NCI-H1930 (cell line): ENCODE results near the gene MTHFD1.
A peak's percentile ranks its signal among the peaks of the same experiment; 100 is the strongest.
"Not testable (repeated sequence)": the region's sequence is repeated elsewhere in the genome, so short reads cannot be mapped to it uniquely, and the experiment has no call there.

Experiments used
- DNase-seq, 2 experiments: peaks; one replicate each; lab custom pipeline; 2025; lab: John Stamatoyannopoulos, UW

The MTHFD1 gene

DNA sequence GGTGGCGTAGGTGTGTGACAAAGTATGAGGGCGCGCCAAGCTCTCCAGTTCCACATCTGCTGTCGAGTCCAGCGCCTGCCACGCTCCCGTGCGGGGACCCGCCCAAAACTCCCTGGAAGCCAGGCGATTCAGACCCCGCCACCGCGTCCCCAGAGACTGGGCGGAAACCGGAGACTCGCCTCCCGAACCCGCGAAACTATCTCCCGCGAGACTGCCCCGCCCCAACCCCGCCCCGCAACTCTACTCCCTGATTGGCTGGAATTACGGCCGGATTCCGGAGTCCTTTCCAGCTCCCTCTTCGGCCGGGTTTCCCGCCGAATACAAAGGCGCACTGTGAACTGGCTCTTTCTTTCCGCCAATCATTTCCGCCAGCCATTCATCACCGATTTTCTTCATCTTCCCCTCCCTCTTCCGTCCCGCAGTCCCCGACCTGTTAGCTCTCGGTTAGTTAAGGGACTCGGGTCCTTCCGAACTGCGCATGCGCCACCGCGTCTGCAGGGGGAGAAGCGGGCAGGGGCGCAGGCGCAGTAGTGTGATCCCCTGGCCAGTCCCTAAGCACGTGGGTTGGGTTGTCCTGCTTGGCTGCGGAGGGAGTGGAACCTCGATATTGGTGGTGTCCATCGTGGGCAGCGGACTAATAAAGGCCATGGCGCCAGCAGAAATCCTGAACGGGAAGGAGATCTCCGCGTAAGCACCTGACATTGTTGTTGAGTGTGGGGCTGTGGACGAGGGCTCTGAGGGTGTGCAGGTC lies at the start of gene MTHFD1:
Gene MTHFD1, plus strand, starts transcription at position 572 of the 751 bp plus-strand sequence. Its CDS starts 75 bp downstream, at position 647.
- peak; percentile 98 to 100 for DNase-seq

DNA sequence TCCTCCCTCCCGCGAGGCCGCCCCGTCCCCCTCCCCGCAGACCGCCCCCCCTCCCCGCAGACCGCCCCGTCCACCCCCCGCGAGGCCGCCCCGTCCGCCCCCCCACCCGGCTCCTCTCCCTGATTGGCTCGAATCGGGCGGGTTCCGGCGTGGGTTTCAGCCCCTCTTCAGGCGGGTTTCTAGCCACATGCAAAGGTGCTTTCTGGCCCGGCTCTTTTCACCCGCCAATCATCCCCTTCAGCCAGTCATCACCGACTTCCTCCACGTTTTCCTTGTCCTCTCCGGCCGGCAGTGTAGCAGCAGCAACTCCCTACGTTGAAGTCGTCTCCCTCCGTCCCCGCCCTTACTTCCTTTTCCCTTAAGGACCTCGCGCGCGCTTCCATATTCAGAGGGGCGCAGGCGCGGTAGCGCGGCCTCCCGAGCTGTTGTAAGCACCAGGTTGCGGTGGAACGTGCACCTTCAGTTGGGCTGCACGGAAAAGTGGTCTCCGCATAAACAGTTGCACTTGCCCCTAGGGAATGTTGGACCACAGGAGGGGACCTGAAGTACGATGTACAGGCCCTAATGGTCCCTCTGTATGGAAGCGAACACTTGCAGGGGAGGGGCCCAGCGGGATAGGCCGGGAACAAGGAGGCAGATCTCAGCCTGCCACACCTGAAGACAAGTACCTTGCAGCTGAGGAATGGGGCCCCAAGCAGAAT lies 49.4 kb upstream of the MTHFD1 start:
- DNase-seq = peak; percentile 93 to 96

DNA sequence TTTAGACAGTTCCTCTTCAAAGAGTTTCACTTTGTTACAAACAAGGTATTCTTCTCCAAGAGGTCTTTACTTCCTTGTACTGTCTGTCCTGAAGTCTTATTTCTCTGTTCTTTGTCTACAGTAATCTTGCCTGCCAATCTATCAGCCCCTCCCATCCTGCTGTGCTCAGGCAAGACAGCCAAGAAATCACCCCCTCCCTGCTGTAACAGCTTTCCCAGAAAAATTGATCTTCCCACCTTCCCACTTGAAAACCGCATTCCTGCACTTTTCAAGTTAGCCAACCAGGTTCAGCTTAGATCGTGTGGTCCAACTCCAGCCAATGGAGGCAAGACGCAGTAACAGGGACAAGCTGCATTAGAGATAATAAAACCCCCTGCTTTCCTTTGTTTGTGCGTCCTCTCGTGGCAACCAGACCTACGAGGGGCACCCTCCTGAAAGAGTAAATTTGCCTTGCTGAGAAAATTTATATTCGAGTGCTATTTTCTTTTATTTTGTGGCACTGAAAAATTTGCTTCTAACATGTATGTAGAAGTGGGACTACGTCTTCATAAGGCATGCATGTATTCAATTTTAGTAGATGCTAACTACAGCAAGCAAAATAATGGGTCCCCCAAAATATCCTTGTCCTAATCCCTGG lies 47.5 kb upstream of the MTHFD1 start:
- DNase-seq = no peak

DNA sequence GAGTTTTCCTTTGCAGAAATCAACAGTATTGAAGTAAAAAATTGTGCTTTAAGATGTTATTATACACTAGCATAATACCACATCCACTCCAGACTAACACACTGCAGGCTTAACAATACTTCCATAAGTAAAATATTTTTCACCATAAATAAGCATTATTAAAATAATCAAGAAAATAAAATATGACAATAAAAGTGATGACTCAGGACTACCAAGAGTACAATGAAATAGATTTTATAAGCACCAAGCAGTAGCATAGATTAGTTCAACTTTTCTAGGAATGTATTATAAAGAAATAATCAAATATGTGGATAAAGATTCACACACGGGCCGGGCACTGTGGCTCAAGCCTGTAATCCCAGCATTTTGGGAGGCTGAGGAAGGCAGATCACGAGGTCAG lies 40.4 kb upstream of the MTHFD1 start:
- no peak for DNase-seq

DNA sequence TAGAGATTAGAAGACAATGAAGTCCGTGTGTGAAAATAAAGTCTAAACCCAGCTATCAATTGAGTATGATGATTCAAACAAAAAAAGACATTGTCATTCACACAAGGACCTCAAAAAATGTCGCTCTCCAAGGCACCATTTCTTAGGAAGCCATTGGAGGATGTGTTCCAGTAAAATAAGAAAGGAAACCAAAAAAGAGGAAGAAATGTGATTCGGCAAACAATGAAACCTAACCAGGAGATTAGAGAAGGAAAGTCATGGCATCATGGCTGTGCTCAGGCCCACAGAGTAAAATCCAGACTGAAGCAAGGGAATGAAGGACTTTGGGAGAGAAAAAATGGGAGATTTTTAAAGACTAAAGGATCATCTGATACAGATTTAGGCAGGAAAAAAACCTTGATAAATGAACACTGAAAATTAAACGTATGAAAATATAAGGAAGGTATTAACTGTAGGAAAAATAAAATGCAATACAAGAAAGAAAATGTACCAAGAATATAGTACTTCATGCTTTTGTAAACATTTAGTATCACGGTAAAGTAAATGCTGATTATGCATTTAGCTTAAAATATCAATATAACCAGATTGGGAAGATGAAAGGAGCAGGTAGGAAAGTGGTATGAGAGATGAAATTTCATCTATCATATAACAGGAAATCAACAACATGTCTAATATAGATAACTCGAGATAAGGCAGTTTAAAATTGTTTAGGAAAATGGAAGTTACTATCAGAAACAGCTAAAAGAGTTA lies 38.2 kb upstream of the MTHFD1 start:
- DNase-seq = no peak

DNA sequence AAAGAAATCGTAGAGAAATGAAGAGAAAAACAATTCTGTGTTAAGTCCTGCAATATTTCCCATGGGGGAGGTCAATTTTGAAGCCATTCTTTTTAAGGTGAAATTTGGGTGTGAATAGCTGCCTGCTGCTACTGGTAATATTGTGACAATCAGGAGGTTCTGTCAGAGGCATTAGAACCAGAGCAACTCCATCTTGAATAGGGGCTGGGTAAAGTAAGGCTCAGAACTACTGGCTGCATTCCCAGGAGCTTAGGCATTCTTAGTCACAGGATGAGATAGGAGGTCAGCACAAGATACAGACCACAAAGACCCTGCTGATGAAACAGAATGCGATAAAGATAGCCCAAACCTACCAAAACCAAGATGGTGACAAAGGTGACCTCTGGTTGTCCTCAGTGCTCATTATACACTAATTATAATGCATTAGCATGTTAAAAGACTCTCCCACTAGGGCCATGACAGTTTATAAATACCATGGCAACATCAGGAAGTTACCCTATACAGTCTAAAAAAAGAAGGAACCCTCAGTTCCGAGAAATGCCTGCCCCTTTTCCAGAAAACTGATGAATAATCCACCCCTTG lies 24.8 kb upstream of the MTHFD1 start:
- DNase-seq = no peak

DNA sequence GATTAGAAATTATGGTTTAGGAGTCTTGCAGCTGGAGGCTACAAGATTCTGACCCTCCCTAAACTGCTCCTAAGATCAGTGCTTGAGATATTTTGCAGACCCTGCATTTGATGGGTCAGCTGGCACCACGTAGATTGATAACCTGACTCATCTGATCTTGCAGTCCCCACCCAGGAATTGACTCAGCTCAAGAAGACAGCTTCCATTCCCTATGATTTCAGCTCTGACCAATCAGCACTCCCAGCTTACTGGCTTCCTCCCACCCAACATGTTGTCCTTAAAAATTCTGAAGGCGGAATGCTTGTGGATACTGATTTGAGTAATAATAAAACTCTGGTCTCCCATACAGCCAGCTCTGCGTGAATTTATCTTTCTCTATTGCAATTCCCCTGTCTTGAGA lies 23.2 kb upstream of the MTHFD1 start:
- DNase-seq = no peak

DNA sequence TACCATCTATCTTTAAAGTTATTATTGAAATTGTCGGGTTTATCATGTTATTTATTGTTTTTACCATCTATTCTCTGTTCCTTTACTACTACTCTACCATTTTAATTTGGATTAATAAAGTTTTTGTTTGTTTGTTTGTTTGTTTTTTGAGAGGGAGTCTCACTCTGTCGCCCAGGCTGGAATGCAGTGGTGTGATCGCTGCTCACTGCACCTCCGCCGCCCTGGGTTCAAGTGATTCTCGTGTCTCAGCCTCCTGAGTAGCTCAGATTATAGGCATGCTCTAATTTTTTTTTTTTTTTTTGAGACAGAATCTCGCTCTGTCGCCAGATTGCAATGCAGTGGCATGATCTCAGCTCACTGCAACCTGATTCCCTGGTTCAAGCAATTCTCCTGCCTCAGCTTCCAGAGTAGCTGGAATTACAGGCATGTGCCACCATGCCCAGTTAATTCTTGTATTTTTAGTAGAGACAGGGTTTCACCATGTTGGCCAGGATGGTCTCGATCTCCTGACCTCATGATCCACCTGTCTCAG lies 22.7 kb upstream of the MTHFD1 start:
- not testable (repeated sequence) for DNase-seq

DNA sequence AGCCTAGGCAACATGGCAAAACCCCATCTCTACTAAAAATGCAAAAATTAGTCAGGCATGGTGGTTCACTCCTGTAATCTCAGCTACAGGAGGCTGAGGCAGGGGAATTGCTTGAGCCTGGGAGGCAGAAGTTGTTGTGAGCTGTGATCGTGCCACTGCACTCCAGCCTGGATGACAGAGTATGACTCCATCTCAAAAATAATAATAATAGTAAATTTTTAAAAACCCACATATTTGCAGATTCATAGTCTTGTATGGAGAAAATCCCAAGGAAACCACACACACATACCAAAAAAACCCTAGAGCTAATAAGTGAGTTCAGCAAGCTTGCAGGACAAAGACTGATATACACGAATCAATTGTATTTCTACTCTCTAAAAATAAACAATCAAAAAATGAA lies 19.0 kb upstream of the MTHFD1 start:
- DNase-seq = no peak

DNA sequence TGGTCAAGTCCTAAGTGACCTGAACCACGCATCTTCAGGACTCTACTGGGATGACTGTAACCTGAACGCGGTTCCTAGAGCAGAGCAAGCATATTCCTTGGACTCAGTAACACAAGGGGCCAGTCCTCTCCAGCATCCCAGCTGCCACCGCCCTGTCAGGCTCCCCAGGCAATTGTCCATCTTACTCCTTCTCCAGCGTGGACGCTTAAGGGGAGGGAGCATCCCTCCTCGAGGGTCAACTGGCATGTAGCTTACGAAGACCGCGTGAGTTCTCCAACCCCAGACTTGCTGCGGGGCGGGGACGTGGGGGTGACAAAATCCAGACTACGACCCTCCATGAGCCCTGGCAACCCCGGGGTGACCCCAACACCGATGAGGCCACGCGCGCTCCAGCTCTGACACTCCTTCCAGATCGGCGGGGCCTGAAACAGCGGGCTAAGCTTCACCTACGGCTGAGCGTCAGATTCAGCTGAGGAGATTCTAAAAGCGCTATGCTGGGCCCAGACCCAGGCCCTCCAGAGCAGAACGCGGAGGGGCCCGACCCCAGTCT lies 846 bp upstream of the MTHFD1 start:
- DNase-seq = no peak

DNA sequence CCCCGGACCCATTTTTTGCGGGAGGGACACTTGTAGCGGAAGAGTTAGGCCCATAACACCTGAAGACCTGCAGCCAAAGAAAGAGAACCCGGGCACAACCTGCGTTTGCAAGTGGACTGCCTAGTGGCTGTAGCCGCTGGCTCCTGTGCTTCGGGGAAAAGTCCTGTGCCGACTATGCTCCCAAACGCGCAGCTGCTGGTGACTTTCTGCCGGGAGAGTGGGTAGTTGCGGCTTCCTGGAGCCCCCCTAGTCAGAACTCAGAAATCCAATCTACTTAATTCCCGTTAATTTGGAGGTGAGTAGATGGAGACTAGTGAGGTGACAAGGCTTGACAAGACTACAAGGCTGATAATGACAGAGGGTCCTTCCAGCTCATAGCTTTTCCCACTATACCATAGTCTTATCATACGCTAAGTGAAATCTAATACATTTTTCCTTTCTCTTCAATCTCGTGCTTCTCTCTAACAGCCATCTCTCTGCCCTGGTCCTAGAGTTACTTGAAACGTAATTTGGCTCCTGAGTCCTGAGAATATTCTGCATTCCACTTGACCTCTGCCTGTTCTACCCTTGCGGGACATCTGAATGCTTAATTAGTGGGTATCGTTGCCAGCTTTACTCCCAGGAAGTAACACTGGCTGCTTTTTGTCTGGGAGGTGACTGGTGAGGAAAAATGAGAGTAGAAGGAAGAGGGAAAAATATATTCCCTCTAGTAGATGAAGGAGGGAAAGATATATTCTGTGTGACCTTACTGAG lies 556 bp downstream of the MTHFD1 start:
- DNase-seq = peak in 1 of 2 experiments; percentile 21

DNA sequence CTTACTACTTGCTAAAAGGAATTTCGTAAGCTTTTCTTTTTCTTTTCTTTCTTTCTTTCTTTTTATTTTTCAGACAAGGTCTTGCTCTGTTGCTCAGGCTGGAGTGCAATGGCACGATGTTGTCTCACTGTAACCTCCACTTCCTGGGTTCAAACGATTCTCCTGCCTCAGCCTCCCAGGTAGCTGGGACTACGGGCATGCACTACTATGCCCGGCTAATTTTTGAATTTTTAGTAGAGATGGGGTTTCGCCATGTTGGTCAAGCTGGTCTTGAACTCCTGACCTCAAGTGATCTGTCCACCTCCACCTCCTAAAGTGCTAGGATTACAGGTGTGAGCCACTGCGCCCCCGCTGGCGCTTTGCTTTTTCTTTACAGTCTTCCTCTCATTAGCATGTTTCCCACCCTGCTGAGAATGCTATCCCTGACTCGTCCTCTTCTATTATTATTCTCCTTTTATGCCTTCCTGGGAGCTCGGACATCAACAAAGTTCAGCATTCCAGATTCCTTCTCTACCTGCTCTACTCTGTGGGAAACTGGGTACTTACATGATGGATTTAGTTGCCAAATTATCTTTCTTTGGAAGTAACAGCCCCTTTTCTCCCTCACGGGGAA lies 3.1 kb downstream of the MTHFD1 start:
- no peak for DNase-seq

DNA sequence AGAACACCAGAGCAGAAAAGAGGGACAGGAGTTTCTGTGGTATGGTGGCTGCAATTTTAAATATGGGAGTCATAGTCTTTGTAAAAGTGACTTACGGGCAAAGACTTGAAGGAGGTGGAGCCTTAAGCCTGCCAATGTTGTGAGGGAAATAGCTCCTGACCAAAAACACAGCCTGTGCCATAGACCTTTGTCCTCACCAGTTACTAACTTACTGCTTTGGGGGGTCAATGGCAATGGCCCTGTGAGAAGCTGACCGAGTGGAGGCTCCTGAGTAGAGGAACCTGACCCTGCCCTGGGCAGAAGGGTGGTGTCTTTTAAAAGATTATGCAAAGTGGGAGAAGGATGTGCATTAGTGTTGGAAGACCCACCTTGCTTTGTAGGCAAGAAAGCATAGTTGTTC lies 3.8 kb downstream of the MTHFD1 start:
- no peak for DNase-seq

DNA sequence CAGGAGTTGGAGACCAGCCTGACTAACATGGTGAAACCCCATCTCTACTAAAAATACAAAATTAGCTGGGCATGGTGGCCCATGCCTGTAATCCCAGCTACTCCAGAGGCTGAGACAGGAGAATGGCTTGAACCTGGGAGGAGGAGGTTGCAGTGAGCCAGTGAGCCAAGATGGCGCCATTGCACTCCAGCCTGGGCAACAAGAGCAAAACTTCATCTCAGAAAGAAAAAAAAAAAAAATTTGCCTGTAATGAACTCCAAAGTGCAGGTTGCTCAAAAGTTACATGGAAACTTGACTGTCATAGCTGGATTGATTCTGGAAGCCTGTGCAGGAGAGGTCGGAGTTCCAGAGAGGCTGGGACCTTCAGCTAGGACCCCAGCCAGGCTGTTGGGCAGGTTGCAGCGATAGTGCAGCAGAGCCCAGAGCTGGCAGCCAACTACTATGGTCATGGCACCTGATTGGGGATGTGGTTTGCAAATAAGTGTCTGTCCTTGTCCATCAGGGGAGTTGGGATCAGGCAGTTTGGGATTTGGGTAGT lies 5.1 kb downstream of the MTHFD1 start:
- DNase-seq = not testable (repeated sequence)

DNA sequence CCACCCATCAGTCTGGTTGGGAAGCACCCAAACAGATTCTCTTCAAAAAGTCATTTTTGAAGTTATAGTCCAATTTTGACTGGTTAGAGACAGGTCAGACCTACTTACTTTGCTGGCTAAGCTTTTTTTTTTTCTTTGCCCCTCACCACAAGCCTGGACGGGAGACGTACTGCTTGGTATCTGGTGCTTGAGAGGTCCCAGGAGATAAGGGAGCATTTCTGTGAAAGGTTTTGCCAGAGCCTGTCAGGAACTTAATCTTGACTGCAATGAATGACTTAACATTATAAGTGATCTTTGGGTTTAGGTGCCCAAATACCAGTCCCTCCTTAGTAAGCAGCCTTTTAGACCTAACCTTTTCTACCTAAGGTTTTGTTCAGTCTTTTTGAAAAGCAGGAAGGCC lies 6.3 kb downstream of the MTHFD1 start:
- DNase-seq = no peak

DNA sequence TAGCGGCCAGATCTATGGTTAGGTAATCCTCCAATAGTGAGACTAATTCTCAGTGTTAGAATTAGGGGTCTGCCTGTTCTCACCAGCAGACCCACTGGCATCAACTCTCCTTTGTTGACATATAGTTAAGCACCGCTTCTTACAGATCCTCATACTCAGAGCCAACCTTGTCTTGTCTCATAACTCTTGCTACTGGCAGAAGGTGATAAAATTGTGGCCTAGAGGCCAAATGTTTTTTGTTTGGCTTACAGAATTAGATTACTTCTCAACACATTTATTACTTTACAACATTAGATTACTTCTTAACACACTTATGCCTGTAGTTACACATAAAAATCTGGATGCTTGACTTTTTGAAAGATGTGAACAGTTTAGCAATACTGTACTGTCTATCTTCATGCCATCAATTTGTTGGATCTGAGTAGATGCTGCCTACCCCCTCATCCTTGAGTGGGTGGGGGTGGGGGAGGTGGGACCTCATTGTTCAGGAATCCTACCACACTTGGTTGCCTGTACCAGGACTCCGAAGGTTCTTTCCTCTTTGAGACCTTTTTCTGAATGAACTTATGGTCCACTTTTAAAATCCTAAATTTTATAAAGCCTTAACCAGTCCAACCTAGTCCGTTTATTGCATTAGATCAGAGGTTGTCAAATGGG lies 7.0 kb downstream of the MTHFD1 start:
- DNase-seq = no peak

DNA sequence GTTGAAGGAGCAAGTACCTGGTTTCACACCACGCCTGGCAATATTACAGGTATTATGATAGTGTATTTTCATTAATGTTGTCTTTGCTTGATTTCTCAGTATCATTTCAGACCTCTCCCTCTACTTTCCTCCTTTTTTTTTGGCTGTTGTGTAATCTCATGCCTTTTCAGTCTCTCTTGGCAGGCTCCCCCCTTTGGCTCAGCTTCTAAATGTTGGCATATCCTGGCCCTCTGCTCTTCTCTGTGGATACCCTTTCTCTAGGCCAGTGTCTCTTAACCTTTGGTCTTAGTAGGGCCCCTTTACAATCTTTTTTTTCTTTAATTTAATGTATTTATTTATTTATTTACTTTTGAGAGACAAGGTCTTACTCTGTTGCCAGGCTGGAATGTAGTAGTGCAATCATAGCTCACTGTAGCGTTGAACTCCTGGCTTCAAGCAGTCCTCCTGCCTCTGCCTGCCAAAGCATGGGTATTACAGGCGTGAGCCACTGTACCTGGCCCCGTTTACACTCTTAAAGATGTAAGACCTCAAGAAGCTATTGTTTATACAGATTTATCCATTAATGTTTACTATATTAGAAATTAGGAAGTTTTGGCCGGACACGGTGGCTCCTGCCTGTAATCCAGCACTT lies 12.8 kb downstream of the MTHFD1 start:
- no peak for DNase-seq

DNA sequence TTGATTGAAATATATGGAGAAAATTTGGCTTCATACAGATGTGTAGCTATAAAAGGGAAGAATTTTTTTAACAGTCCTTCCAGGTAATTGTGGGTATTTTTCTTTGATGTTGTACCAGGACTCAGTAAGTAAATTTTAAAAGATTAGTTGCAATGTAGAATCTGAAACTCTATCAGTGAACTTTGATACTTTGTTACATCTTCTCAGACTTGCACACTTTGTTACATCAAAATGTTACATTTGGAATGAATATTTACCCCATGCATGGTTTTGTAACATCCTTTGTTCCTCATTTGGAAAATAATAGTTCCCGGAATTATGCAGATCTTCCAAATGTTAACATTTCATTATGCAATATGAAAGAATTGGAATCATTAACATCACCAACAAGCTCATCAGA lies 13.8 kb downstream of the MTHFD1 start:
- DNase-seq = no peak

DNA sequence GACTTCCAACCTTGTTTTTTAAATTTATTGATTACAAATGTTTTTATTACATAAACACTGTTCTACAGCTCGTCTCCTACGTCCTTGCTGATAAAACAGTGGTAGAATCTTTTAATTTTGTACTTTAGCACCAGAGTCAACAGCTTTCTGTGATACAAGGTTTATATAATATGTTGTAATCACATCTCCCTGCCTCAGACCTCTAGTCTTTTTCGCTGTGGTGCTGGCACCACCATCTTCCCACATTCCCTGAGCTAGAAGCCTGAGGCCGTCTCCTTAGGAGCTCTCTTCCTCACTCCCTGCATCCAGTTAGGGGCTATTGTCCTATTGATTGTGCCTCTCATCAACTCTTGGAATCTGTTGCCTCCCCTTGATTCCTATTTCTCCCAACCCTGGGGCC lies 17.1 kb downstream of the MTHFD1 start:
- DNase-seq = no peak
